HepG2 (cell line): Measurements from ENCODE around the gene IQCE. TPM values are rescaled to one million over a fixed set of nuclear protein-coding genes. Genes with fewer than 3 reads are reported as not detected.
A peak's percentile ranks its signal among the peaks of the same experiment; 100 is the strongest.

Experiments
- ATF7-NPFF ChIP-seq: sonication (generic); formaldehyde crosslinking; IDR thresholded peaks from 2 replicates; pipeline ENCODE4 v1.8.1; 2023; ENCODE audit warnings: mild to moderate bottlenecking, low read depth, missing genetic modification reagents, moderate library complexity
- EED ChIP-seq: sonication (generic); formaldehyde crosslinking; IDR thresholded peaks from 2 replicates; pipeline ENCODE4 v1.5.0; 2020; ENCODE audit warnings: mild to moderate bottlenecking, missing genetic modification reagents
- GABPA ChIP-seq, 2 experiments: IDR thresholded peaks; 2 replicates each; pipeline ENCODE4 v1.6.1; 2011 to 2016; ENCODE audit warnings: low read depth in 2 of 2, low read length in 1 of 2, missing biosample characterization in 1 of 2, missing genetic modification characterization in 1 of 2
- GZF1 ChIP-seq: sonication (generic); formaldehyde crosslinking; IDR thresholded peaks from 2 replicates; pipeline ENCODE4 v1.5.1; 2020; ENCODE audit warnings: mild to moderate bottlenecking, missing genetic modification reagents
- KLF13 ChIP-seq: sonication (generic); formaldehyde crosslinking; IDR thresholded peaks from 2 replicates; pipeline ENCODE4 v1.4.0; 2020; ENCODE audit warnings: mild to moderate bottlenecking, missing genetic modification reagents
- MBD4 ChIP-seq: IDR thresholded peaks from 2 replicates; pipeline ENCODE4 v1.6.1; 2012; ENCODE audit warnings: low read length, inconsistent platforms, borderline replicate concordance
- NAIF1 ChIP-seq: sonication (generic); formaldehyde crosslinking; IDR thresholded peaks from 2 replicates; pipeline ENCODE4 v1.5.0; 2020; ENCODE audit warnings: mild to moderate bottlenecking, missing genetic modification reagents, borderline replicate concordance
- PHF20 ChIP-seq: sonication (generic); formaldehyde crosslinking; IDR thresholded peaks from 2 replicates; pipeline ENCODE4 v1.5.0; 2020; ENCODE audit warnings: mild to moderate bottlenecking, missing genetic modification reagents
- RBM22 ChIP-seq: fragments of 200-400 bp; formaldehyde crosslinking; optimal IDR thresholded peaks from 2 replicates; pipeline ENCODE3; 2017; ENCODE audit warnings: mild to moderate bottlenecking, low read length, moderate library complexity
- SMAD1 ChIP-seq: sonication (generic); formaldehyde crosslinking; IDR thresholded peaks from 2 replicates; pipeline ENCODE4 v1.4.0; 2020; ENCODE audit warnings: missing genetic modification reagents, low read depth, mild to moderate bottlenecking, borderline replicate concordance
- ZFP1 ChIP-seq: IDR thresholded peaks from 2 replicates; pipeline ENCODE4 v1.6.1; 2016
- ZFP90 ChIP-seq: sonication (generic); formaldehyde crosslinking; IDR thresholded peaks from 2 replicates; pipeline ENCODE4 v1.8.0; 2022; ENCODE audit warnings: missing genetic modification reagents, mild to moderate bottlenecking, inconsistent platforms, borderline replicate concordance
- ZNF138 ChIP-seq: sonication (generic); formaldehyde crosslinking; IDR thresholded peaks from 2 replicates; pipeline ENCODE4 v1.5.0; 2020; ENCODE audit warnings: mild to moderate bottlenecking, low read depth, missing genetic modification reagents
- ZNF430 ChIP-seq: sonication (generic); formaldehyde crosslinking; IDR thresholded peaks from 2 replicates; pipeline ENCODE4 v1.9.0; 2021; ENCODE audit warnings: mild to moderate bottlenecking, missing genetic modification reagents
- polyA plus RNA-seq, 8 experiments: library from polyadenylated mRNA; depleted of rRNA in 3 of 8; stranded (reverse) in 7 of 8; unstranded in 1 of 8; fragments of >200 nt; fragmentation: Illumina TruSeq in 4 of 8; extraction: Trizol in 4 of 8; gene quantifications; 2 replicates each; pipeline versions ENCODE4 v1.2.1 to v1.2.3, GENCODE V29; 2011 to 2016; ENCODE audit warnings: low read depth in 4 of 8, missing spikeins in 1 of 8, mixed read lengths in 1 of 8; ENCODE audit not compliant: insufficient read depth in 1 of 8
- total RNA-seq, 5 experiments: library from RNA; depleted of rRNA; stranded (reverse); fragments of >200 nt; fragmentation: Illumina TruSeq; extraction: Trizol; gene quantifications; 2 replicates each; pipeline ENCODE4 v1.2.3, GENCODE V29; 2016; ENCODE audit warnings: low read depth in 1 of 5
- TF ChIP-seq, protein P1 (sequence below): sonication (generic); formaldehyde crosslinking; conservative IDR thresholded peaks from 2 replicates; pipeline ENCODE4 v1.4.0; 2020; ENCODE audit warnings: mild to moderate bottlenecking, missing genetic modification reagents, moderate library complexity
- TF ChIP-seq, protein P2 (sequence below): sonication (generic); formaldehyde crosslinking; IDR thresholded peaks from 2 replicates; pipeline ENCODE4 v1.4.0; 2020; ENCODE audit warnings: missing genetic modification reagents; ENCODE audit errors: not compliant biosample characterization
- TF ChIP-seq, protein P3 (sequence below): sonication (generic); formaldehyde crosslinking; IDR thresholded peaks from 2 replicates; pipeline ENCODE4 v1.4.0; 2020; ENCODE audit warnings: missing genetic modification reagents, borderline replicate concordance
- TF ChIP-seq, protein P4 (sequence below): sonication (generic); formaldehyde crosslinking; IDR thresholded peaks from 2 replicates; pipeline ENCODE4 v1.4.0; 2020; ENCODE audit warnings: low read depth, mild to moderate bottlenecking, missing genetic modification reagents

Gene IQCE
- total and polyA plus RNA-seq, 2 of the 13 experiments (the other 11 are each of a cell fraction or from before 2014, with no cell fraction given) = 1.5 to 2.5 TPM

DNA sequence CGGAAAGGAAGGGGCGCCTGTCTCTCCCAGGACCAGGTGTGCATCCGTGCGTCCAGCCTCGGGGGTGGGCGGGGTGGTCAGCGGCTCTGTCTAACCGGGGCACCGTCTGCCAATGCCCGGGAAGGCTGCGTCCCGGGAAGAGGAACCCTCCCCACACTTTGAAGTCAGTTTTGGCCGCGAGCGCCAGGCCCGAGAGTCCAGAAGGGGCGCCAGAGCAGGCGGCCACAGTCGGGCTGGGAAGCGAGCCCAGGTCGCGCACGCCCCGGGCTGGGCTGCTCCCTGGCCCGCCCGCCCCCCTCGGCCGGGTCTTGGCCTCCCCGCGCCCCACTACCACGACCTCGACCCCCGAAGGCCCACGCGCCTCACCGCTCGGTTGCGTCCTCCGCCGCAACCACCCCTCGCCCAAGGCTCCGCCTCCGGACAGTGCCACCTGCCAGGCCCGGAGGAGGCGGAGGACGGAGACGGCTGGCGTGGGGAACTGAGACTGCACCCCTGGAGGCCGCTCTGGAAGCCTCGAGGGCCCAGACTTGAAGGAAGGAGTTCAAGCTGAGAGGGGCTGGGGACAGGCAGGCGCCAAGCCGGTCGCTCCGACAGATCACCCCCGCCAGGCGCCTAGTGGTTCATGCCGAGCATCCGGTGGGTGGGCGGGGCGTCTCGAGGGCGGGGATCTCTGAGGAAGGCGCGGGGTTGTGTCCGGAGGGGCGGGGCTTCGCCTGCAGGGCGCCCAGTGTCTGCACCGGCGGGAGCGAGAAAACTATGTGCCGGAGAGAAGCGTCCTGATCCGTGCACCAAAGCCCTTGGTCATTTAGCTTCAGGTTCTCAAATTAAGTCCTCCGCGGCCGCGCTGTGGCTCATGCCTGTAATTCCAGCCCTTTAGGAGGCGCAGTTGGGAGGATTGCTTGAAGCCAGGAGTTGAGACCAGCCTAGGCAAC is 3.4 kb upstream of the IQCE start, which contains the start of gene BRAT1 (continued):
- peak; percentile 19; the same call in 1 of the 2 replicates for TF ChIP-seq ATF7-NPFF (CRISPR knock-in tag)
- no peak for TF ChIP-seq ZFP1 (CRISPR knock-in tag)
- TF ChIP-seq SMAD1 (CRISPR knock-in tag) = peak; percentile 75
- no peak for TF ChIP-seq RBM22
- TF ChIP-seq, protein P1, sequence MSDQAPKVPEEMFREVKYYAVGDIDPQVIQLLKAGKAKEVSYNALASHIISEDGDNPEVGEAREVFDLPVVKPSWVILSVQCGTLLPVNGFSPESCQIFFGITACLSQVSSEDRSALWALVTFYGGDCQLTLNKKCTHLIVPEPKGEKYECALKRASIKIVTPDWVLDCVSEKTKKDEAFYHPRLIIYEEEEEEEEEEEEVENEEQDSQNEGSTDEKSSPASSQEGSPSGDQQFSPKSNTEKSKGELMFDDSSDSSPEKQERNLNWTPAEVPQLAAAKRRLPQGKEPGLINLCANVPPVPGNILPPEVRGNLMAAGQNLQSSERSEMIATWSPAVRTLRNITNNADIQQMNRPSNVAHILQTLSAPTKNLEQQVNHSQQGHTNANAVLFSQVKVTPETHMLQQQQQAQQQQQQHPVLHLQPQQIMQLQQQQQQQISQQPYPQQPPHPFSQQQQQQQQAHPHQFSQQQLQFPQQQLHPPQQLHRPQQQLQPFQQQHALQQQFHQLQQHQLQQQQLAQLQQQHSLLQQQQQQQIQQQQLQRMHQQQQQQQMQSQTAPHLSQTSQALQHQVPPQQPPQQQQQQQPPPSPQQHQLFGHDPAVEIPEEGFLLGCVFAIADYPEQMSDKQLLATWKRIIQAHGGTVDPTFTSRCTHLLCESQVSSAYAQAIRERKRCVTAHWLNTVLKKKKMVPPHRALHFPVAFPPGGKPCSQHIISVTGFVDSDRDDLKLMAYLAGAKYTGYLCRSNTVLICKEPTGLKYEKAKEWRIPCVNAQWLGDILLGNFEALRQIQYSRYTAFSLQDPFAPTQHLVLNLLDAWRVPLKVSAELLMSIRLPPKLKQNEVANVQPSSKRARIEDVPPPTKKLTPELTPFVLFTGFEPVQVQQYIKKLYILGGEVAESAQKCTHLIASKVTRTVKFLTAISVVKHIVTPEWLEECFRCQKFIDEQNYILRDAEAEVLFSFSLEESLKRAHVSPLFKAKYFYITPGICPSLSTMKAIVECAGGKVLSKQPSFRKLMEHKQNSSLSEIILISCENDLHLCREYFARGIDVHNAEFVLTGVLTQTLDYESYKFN (CRISPR knock-in tag) = peak; percentile 40; the same call in 1 of the 2 replicates
- TF ChIP-seq, protein P2, sequence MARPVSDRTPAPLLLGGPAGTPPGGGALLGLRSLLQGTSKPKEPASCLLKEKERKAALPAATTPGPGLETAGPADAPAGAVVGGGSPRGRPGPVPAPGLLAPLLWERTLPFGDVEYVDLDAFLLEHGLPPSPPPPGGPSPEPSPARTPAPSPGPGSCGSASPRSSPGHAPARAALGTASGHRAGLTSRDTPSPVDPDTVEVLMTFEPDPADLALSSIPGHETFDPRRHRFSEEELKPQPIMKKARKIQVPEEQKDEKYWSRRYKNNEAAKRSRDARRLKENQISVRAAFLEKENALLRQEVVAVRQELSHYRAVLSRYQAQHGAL (CRISPR knock-in tag) = no peak
- TF ChIP-seq ZFP90 (CRISPR knock-in tag) = no peak; the same call in 1 of the 2 replicates
- TF ChIP-seq, protein P3, sequence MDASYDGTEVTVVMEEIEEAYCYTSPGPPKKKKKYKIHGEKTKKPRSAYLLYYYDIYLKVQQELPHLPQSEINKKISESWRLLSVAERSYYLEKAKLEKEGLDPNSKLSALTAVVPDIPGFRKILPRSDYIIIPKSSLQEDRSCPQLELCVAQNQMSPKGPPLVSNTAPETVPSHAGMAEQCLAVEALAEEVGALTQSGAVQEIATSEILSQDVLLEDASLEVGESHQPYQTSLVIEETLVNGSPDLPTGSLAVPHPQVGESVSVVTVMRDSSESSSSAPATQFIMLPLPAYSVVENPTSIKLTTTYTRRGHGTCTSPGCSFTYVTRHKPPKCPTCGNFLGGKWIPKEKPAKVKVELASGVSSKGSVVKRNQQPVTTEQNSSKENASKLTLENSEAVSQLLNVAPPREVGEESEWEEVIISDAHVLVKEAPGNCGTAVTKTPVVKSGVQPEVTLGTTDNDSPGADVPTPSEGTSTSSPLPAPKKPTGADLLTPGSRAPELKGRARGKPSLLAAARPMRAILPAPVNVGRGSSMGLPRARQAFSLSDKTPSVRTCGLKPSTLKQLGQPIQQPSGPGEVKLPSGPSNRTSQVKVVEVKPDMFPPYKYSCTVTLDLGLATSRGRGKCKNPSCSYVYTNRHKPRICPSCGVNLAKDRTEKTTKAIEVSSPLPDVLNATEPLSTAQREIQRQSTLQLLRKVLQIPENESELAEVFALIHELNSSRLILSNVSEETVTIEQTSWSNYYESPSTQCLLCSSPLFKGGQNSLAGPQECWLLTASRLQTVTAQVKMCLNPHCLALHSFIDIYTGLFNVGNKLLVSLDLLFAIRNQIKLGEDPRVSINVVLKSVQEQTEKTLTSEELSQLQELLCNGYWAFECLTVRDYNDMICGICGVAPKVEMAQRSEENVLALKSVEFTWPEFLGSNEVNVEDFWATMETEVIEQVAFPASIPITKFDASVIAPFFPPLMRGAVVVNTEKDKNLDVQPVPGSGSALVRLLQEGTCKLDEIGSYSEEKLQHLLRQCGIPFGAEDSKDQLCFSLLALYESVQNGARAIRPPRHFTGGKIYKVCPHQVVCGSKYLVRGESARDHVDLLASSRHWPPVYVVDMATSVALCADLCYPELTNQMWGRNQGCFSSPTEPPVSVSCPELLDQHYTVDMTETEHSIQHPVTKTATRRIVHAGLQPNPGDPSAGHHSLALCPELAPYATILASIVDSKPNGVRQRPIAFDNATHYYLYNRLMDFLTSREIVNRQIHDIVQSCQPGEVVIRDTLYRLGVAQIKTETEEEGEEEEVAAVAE (CRISPR knock-in tag) = no peak
- no peak; the same call in 1 of the 2 replicates for TF ChIP-seq NAIF1 (CRISPR knock-in tag)
- TF ChIP-seq GZF1 = no peak
- no peak for TF ChIP-seq KLF13 (CRISPR knock-in tag)
- peak; percentile 75 for TF ChIP-seq ZNF430 (CRISPR knock-in tag)
- TF ChIP-seq EED (CRISPR knock-in tag) = no peak
- TF ChIP-seq ZNF138 (CRISPR knock-in tag) = no peak
- TF ChIP-seq GABPA (IDR thresholded peaks at IDR 0.05; ENCODE audit: low read depth, low read length) = no peak
- TF ChIP-seq GABPA (CRISPR knock-in tag; IDR thresholded peaks at IDR 0.05; ENCODE audit: low read depth) = peak; percentile 75
- TF ChIP-seq MBD4 = no peak
- TF ChIP-seq, protein P4, sequence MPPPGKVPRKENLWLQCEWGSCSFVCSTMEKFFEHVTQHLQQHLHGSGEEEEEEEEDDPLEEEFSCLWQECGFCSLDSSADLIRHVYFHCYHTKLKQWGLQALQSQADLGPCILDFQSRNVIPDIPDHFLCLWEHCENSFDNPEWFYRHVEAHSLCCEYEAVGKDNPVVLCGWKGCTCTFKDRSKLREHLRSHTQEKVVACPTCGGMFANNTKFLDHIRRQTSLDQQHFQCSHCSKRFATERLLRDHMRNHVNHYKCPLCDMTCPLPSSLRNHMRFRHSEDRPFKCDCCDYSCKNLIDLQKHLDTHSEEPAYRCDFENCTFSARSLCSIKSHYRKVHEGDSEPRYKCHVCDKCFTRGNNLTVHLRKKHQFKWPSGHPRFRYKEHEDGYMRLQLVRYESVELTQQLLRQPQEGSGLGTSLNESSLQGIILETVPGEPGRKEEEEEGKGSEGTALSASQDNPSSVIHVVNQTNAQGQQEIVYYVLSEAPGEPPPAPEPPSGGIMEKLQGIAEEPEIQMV = 0 out of 2 replicates have a peak, but pooled peaks have one; percentile 48
- TF ChIP-seq PHF20 = 0 out of 2 replicates have a peak, but pooled peaks have one; percentile 9
